ENCODE results near the gene BRI3.

- TF ChIP-seq ATF3 (CRISPR knock-in tag; IDR thresholded peaks at IDR 0.05) (no peak), POLR2AphosphoS5 (IDR thresholded peaks at IDR 0.05; ENCODE audit: low read depth, low read length) (no peak), NONO (IDR thresholded peaks at IDR 0.05) (no peak), NONO (CRISPR knock-in tag; conservative IDR thresholded peaks at IDR 0.05) (no peak), CTCF (CRISPR knock-in tag; IDR thresholded peaks at IDR 0.05) (no peak), ZBTB26 (CRISPR knock-in tag; IDR thresholded peaks at IDR 0.05; ENCODE audit: borderline replicate concordance) (no peak), ZMYM2 (CRISPR knock-in tag; IDR thresholded peaks at IDR 0.05) (no peak), SP5 (CRISPR knock-in tag; IDR thresholded peaks at IDR 0.05; ENCODE audit: borderline replicate concordance, low read depth) (no peak), SIN3B (IDR thresholded peaks at IDR 0.05; ENCODE audit: low read length) (no peak), CREB1 (IDR thresholded peaks at IDR 0.05) (no peak), CREB1 (CRISPR knock-in tag; IDR thresholded peaks at IDR 0.05) (no peak), CBX5 (CRISPR knock-in tag; IDR thresholded peaks at IDR 0.05; ENCODE audit: borderline replicate concordance) (no peak), MXI1 (IDR thresholded peaks at IDR 0.05; ENCODE audit: borderline replicate concordance, low read depth, low read length) (no peak), POLR2A (IDR thresholded peaks at IDR 0.05; ENCODE audit: insufficient read depth in 1 of 2, low read depth in 2 of 2, low read length in 2 of 2) (no peak)
- TF ChIP-seq, protein P1, sequence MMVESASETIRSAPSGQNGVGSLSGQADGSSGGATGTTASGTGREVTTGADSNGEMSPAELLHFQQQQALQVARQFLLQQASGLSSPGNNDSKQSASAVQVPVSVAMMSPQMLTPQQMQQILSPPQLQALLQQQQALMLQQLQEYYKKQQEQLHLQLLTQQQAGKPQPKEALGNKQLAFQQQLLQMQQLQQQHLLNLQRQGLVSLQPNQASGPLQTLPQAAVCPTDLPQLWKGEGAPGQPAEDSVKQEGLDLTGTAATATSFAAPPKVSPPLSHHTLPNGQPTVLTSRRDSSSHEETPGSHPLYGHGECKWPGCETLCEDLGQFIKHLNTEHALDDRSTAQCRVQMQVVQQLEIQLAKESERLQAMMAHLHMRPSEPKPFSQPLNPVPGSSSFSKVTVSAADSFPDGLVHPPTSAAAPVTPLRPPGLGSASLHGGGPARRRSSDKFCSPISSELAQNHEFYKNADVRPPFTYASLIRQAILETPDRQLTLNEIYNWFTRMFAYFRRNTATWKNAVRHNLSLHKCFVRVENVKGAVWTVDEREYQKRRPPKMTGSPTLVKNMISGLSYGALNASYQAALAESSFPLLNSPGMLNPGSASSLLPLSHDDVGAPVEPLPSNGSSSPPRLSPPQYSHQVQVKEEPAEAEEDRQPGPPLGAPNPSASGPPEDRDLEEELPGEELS (CRISPR knock-in tag; IDR thresholded peaks at IDR 0.05) = no peak
Observed at GRCh38 chr7:98285157-98286092, 3.9 kb downstream of the BRI3 start.
